Right lobe of liver (tissue), 4 donors: ENCODE results near the gene ABL2.

Experiments used
- CTCF ChIP-seq, 4 donors: fragments of 200-600 bp in 3 of 4; fragments of 450-650 bp in 1 of 4; IDR thresholded peaks; one replicate each; pipeline versions ENCODE4 v1.5.1 to v1.8.0; 2016 to 2022; ENCODE audit warnings: antibody characterized with exemption in 4 of 4, mild to moderate bottlenecking in 2 of 4
- POLR2A ChIP-seq: fragments of 450-650 bp; IDR thresholded peaks from one replicate; pipeline ENCODE4 v1.6.1; 2017; ENCODE audit warnings: antibody characterized with exemption, mild to moderate bottlenecking
- donor health status: DM: no; HTN: no; CAD: no.
- donor health status: DM: no; HTN: no; CAD: no.
- donor health status: DM: no; HTN: yes; CAD: no.

- no peak for TF ChIP-seq CTCF (IDR thresholded peaks at IDR 0.05)
- no peak for TF ChIP-seq POLR2A
Measured at GRCh38 chr1:179151908-179152682, 77.4 kb downstream of the ABL2 start.
